ENCODE measurements around the gene ABCD3. TPM values are rescaled to one million over a fixed set of nuclear protein-coding genes. Genes with fewer than 3 reads are reported as not detected.
A peak's percentile ranks its signal among the peaks of the same experiment; 100 is the strongest.
"Not testable (repeated sequence)": the region's sequence is repeated elsewhere in the genome, so short reads cannot be mapped to it uniquely, and the experiment has no call there.

Gene ABCD3
- total RNA-seq, 1 experiment from 2014 or later = 26.5 TPM

- no peak for TF ChIP-seq CTCF (IDR thresholded peaks at IDR 0.05; ENCODE audit: unreplicated experiment)
- peak overlapping the region; percentile 77 for H3K27ac Mint-ChIP-seq (ENCODE audit: low read depth, unreplicated experiment)
Measured at GRCh38 chr1:94422115-94422820, 4.1 kb downstream of the ABCD3 start.

GRCh38 chr1:94425821-94426484 lies 7.8 kb downstream of the ABCD3 start:
- Mint-ChIP-seq H3K27ac (ENCODE audit: low read depth, unreplicated experiment) (peak overlapping the region; percentile 68), H3K36me3 (ENCODE audit: insufficient read depth, unreplicated experiment) (no peaks in the 10 kb centered on the region), H3K27me3 (ENCODE audit: insufficient read depth, unreplicated experiment) (no peaks in the 10 kb centered on the region), H3K9me3 (ENCODE audit: unreplicated experiment) (peaks cover 7% of the 10 kb centered on the region), H3K4me3 (ENCODE audit: unreplicated experiment) (peak overlapping the region; percentile 62), H3K4me1 (ENCODE audit: insufficient read depth, unreplicated experiment) (peaks cover 40% of the 10 kb centered on the region)
- DNase-seq (ENCODE audit: unreplicated experiment) = no peak
- ChIA-PET CTCF (interaction anchor here (0.6 to 1.0 kb wide), 6 partner anchors 9 to 402 kb away, joined by 3 to 5 read pairs (median 4); no protein-coding TSS in a partner anchor), POLR2A (interaction anchor here (1.8 kb wide), 1 partner anchor 9 kb away, joined by 7 read pairs; no protein-coding TSS in a partner anchor)
- TF ChIP-seq CTCF (IDR thresholded peaks at IDR 0.05; ENCODE audit: unreplicated experiment) = no peak
- no TSS peak for BruUV-seq (replicated peaks)
- intact Hi-C loops (cut with micrococcal nuclease) = no loop called here

More at GRCh38 chr1:94422115-94422820, 4.1 kb downstream of the ABCD3 start:
- H3K36me3 Mint-ChIP-seq (ENCODE audit: insufficient read depth, unreplicated experiment) = no peaks in the 10 kb centered on the region
- no peaks in the 10 kb centered on the region for H3K27me3 Mint-ChIP-seq (ENCODE audit: insufficient read depth, unreplicated experiment)
- H3K4me3 Mint-ChIP-seq (ENCODE audit: unreplicated experiment) = peak overlapping the region; percentile 19
- H3K9me3 Mint-ChIP-seq (ENCODE audit: unreplicated experiment) = no peaks in the 10 kb centered on the region
- peaks cover 50% of the 10 kb centered on the region for H3K4me1 Mint-ChIP-seq (ENCODE audit: insufficient read depth, unreplicated experiment)
- POLR2A ChIA-PET = interaction anchor here (1.0 to 2.0 kb wide), 2 partner anchors 9 to 96 kb away, joined by 4 to 5 read pairs; no protein-coding TSS in a partner anchor
- BruUV-seq (replicated peaks) = no TSS peak
- CTCF ChIA-PET = interaction anchor here (2.3 kb wide), 1 partner anchor 42 kb away, joined by 17 read pairs; no protein-coding TSS in a partner anchor
- DNase-seq (ENCODE audit: unreplicated experiment) = peak; percentile 28
- intact Hi-C loops (cut with micrococcal nuclease) = no loop called here

GRCh38 chr1:94426485-94426870 lies 8.3 kb downstream of the ABCD3 start:
- H3K9me3 Mint-ChIP-seq (ENCODE audit: unreplicated experiment); DNase-seq (ENCODE audit: unreplicated experiment); intact Hi-C loops (cut with micrococcal nuclease); H3K27me3 Mint-ChIP-seq (ENCODE audit: insufficient read depth, unreplicated experiment); BruUV-seq (replicated peaks); H3K36me3 Mint-ChIP-seq (ENCODE audit: insufficient read depth, unreplicated experiment): not testable (repeated sequence)
- H3K4me1 Mint-ChIP-seq (ENCODE audit: insufficient read depth, unreplicated experiment) = peaks cover 36% of the 10 kb centered on the region
- POLR2A ChIA-PET = interaction anchor here (0.6 to 1.8 kb wide), 2 partner anchors 9 to 348 kb away, joined by 3 to 7 read pairs; no protein-coding TSS in a partner anchor
- peak overlapping the region; percentile 62 for H3K4me3 Mint-ChIP-seq (ENCODE audit: unreplicated experiment)
- CTCF ChIA-PET = interaction anchor here (0.6 to 0.9 kb wide), 5 partner anchors 9 to 402 kb away, joined by 3 to 5 read pairs (median 3); no protein-coding TSS in a partner anchor
- H3K27ac Mint-ChIP-seq (ENCODE audit: low read depth, unreplicated experiment) = peak overlapping the region; percentile 68

GRCh38 chr1:94428441-94428840 lies 10.3 kb downstream of the ABCD3 start:
- no peak for TF ChIP-seq CTCF (IDR thresholded peaks at IDR 0.05; ENCODE audit: unreplicated experiment)
- ChIA-PET POLR2A (interaction anchor here (0.7 to 1.0 kb wide), 2 partner anchors 8 to 205 kb away, joined by 3 read pairs; no protein-coding TSS in a partner anchor), CTCF (no interaction called here)
- H3K4me1 Mint-ChIP-seq (ENCODE audit: insufficient read depth, unreplicated experiment) = peaks cover 18% of the 10 kb centered on the region
- DNase-seq (ENCODE audit: unreplicated experiment) = no peak
- no peak overlapping the region for H3K4me3 Mint-ChIP-seq (ENCODE audit: unreplicated experiment)
- intact Hi-C loops (cut with micrococcal nuclease) = no loop called here
- H3K27me3 Mint-ChIP-seq (ENCODE audit: insufficient read depth, unreplicated experiment) = no peaks in the 10 kb centered on the region
- no TSS peak for BruUV-seq (replicated peaks)
- no peak overlapping the region for H3K27ac Mint-ChIP-seq (ENCODE audit: low read depth, unreplicated experiment)
- H3K9me3 Mint-ChIP-seq (ENCODE audit: unreplicated experiment) = peaks cover 7% of the 10 kb centered on the region
- H3K36me3 Mint-ChIP-seq (ENCODE audit: insufficient read depth, unreplicated experiment) = no peaks in the 10 kb centered on the region

GRCh38 chr1:94428927-94429528 lies 10.8 kb downstream of the ABCD3 start:
- intact Hi-C loops (cut with micrococcal nuclease); BruUV-seq (replicated peaks); H3K27me3 Mint-ChIP-seq (ENCODE audit: insufficient read depth, unreplicated experiment); DNase-seq (ENCODE audit: unreplicated experiment); CTCF ChIA-PET; H3K4me3 Mint-ChIP-seq (ENCODE audit: unreplicated experiment); H3K9me3 Mint-ChIP-seq (ENCODE audit: unreplicated experiment); H3K36me3 Mint-ChIP-seq (ENCODE audit: insufficient read depth, unreplicated experiment); H3K27ac Mint-ChIP-seq (ENCODE audit: low read depth, unreplicated experiment): not testable (repeated sequence)
- POLR2A ChIA-PET = interaction anchor here (1.0 kb wide), 1 partner anchor 9 kb away, joined by 3 read pairs; no protein-coding TSS in a partner anchor
- H3K4me1 Mint-ChIP-seq (ENCODE audit: insufficient read depth, unreplicated experiment) = peaks cover 18% of the 10 kb centered on the region

GRCh38 chr1:94430066-94430465 lies 11.9 kb downstream of the ABCD3 start:
- POLR2A ChIA-PET = interaction anchor here (1.0 to 1.1 kb wide), 2 partner anchors 11 to 23 kb away, joined by 3 read pairs; no protein-coding TSS in a partner anchor
- H3K4me3 Mint-ChIP-seq (ENCODE audit: unreplicated experiment); H3K27ac Mint-ChIP-seq (ENCODE audit: low read depth, unreplicated experiment); DNase-seq (ENCODE audit: unreplicated experiment); H3K36me3 Mint-ChIP-seq (ENCODE audit: insufficient read depth, unreplicated experiment); BruUV-seq (replicated peaks); intact Hi-C loops (cut with micrococcal nuclease); H3K27me3 Mint-ChIP-seq (ENCODE audit: insufficient read depth, unreplicated experiment); CTCF ChIA-PET; H3K9me3 Mint-ChIP-seq (ENCODE audit: unreplicated experiment): not testable (repeated sequence)
- peaks cover 26% of the 10 kb centered on the region for H3K4me1 Mint-ChIP-seq (ENCODE audit: insufficient read depth, unreplicated experiment)
